HG03196 (cell line): Measurements from ENCODE around the gene FARP1.

Experiments used
- ATAC-seq: cut with Tn5 transposase; IDR thresholded peaks from one replicate; pipeline ENCODE4 v1.9.1; 2021; ENCODE audit not compliant: unreplicated experiment

Gene FARP1

GRCh38 chr13:98173431-98174152, 30.7 kb downstream of the FARP1 start:
- no peak for ATAC-seq

GRCh38 chr13:98174307-98174706, 31.4 kb downstream of the FARP1 start:
- ATAC-seq, result no peak

- no peak for ATAC-seq
Measured at GRCh38 chr13:98175043-98175442, 32.1 kb downstream of the FARP1 start.

DNA sequence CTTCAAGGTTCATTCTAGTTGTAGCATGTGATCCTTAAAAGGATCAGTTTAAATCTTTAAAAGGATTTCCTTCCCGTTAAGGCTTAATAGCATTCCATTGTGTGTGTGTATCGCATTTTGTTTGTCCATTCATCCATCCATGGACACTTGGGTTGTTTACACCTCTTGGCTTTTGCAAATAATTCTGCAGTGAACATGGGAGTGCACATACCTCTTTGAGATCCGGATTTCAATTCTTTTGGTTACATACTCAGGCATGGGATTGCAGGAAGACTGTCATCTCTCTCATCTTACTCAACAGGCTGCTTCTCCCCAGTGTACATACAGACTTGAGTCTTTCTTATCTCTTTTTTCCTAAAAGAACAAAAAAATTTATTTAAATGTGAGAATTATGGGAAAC, 32.9 kb downstream of the FARP1 start:
- no peak for ATAC-seq

- ATAC-seq, result no peak
Measured at GRCh38 chr13:98176777-98177608, 34.1 kb downstream of the FARP1 start, which contains the start of gene RNF113B. Gene RNF113B (minus strand): TSS chr13:98177269. CDS start chr13:98177236, 33 bp downstream.

- ATAC-seq, result no peak
Measured at GRCh38 chr13:98180092-98180491, 37.2 kb downstream of the FARP1 start.

DNA sequence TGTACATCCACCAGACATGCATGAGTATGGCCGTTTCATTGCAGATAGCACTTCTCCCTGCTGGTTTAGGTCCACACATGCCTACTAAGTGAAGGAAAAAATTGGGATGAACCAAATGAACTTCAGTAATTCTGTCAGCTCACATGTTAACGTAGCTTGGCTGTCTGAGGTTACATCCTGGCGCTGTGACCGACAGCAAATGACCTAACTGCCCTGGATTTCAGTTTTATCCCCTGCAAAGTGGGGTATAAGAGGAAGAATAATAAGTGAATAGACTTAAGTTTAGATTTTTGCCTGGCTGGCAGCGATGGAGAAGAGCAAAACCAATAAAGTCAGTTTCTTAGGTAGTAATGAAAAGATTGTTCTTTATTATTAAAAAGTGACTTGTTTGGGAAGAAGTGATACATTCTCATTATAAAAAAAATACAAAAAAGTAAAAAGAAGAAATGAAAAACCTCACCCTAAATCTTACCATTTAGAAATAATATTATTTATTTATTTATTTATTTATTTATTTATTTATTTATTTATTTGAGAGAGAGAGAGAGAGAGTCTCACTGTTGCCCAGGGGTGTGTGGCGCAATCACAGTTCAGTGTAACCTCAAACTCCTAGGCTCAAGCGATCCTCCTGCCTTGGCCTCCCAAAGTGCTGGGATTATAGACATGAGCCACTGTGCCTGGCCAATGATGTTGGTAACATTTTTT, 38.4 kb downstream of the FARP1 start:
- ATAC-seq, result no peak

DNA sequence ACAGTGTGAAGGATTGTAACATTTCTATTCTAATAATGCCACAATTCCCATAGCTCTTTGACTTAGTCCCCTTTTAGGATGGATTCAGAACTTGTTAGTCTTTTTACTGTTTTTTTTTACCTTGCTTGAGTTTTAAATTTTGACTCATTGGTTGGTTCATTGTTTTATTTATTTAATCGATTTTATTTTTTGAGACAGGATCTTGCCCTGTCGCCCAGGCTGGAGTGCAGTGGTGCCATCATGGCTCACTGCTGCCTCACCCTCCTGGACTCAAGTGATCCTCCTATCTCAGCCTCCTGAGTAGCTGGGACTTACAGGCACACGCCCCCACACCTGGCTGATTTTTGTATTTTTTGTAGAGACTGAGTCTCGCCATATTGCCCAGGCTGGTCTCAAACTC, 39.3 kb downstream of the FARP1 start:
- no peak for ATAC-seq

GRCh38 chr13:98182589-98182988, 39.7 kb downstream of the FARP1 start:
- ATAC-seq, result no peak

DNA sequence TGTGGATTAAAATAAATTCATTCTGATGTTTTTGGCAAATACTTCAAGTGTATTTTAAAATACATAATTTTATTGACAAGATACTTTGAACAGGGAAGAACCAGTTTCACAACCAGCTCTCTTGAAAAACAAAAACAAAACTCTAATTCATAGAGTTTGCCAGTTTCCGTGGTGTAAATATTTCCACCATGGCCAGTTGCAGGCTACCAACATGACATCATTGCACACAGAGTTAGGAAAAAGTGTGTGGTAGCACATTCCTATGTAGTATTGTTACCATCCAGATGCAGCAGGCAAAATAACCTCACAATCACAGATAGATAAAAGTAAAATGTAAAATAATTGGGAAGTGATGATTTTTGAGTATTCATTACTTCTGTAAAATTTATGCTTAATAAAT, 41.9 kb downstream of the FARP1 start:
- no peak for ATAC-seq

- no peak for ATAC-seq
Measured at GRCh38 chr13:98187155-98187964, 44.5 kb downstream of the FARP1 start.

DNA sequence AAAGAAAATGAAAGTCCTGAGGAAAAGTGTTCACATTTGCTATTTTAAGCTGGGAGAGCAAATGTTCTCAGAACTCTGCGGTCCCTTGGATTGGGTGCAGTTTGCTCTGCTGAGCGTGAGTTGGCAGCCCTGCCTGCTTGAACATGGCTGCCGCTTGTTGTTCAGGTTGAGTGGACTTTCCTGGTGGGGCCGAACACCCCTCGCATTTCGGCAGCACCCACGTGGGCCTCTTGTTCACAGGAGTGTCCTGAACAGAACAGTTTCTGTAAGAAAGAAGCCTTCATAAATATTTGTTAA, 45.0 kb downstream of the FARP1 start:
- ATAC-seq, result no peak

DNA sequence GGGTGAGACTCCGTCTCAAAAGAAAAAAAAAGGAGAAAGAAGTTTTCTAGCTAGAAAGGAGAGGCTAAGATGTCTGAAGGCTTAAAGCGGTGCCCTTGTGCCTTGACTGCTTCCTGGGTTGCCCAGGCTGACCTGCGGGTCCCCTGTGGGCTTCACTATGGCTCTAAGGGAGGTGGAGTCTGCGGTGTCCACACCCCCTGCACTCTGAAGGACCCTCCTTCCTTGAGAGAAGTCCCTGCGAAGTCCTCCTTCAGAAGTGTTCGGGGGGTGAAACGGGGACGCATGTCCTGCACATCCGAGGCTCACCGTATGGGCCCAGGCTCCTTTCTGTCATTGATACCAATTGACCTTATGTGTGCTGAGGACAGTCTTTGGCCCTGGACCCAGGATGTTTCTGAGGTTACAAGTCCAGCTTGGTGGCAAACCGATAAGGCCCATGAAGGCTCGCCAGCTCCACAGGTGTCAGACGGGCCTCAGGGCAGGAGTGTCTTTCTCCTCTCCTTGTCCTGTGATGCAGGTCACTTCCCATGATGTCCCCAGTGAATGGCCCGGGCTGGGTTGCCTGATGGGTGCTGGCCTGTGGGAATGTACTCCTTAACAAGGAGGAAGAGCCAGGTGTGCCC, 45.8 kb downstream of the FARP1 start:
- no peak for ATAC-seq

- ATAC-seq, result no peak
Measured at GRCh38 chr13:98189841-98190505, 47.1 kb downstream of the FARP1 start.

GRCh38 chr13:98190889-98191444, 48.1 kb downstream of the FARP1 start:
- no peak for ATAC-seq

DNA sequence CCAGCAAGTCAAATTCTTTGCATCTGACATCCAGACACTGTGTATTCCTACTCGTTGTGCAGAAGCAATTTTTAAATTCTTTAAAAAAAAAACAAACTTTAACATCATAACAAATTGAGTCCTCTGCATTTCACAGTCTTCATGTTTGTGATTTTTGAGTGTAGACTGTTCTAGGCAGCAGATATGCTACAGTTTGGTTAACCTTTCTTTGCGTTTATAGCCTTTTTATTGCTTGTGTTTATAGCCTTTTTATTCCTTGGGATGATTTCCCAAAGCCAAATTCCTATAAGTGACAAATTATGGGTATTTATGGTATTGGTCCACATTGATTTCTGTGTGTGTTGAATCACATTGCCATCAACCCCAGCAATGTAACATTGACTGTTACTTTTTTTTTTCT, 49.1 kb downstream of the FARP1 start:
- ATAC-seq, result no peak

- ATAC-seq, result no peak
Measured at GRCh38 chr13:98195054-98195791, 52.3 kb downstream of the FARP1 start.

GRCh38 chr13:98198683-98199082, 55.8 kb downstream of the FARP1 start:
- no peak for ATAC-seq

DNA sequence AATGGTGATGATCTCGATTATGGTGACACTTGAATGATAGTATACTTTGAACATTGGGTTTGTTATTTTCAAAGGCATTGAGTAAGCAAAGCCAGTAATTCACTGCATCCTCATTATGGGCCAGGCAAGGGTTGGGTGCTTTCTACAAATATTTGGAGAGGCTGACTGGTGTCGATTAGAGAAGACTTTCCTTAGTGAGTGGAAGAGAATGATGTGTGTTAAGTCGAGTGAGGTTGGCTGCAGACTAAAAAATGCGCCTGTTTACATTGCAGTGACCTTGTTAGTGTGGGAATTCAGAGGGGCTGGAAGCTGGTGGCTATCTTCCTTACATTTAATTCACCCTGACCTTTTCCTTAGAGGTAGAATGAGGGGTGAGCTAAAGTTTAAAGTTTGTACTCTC, 56.6 kb downstream of the FARP1 start:
- ATAC-seq, result no peak
